K562 (cell line): ENCODE data around the gene TOP3A. TPM values are rescaled to one million over a fixed set of nuclear protein-coding genes. Genes with fewer than 3 reads are reported as not detected.

ENCODE experiments used
- ATF1 ChIP-seq, 2 experiments: fragments of 450-650 bp in 1 of 2; IDR thresholded peaks; 2 replicates each; pipeline ENCODE4 v1.6.1; 2016; ENCODE audit warnings: missing compliant biosample characterization in 1 of 2, missing genetic modification characterization in 1 of 2
- CBFB ChIP-seq: sonication (generic); formaldehyde crosslinking; IDR thresholded peaks from 2 replicates; pipeline ENCODE4 v1.4.0; 2020; ENCODE audit warnings: mild to moderate bottlenecking, missing genetic modification reagents
- DACH1 ChIP-seq: fragments of 450-650 bp; IDR thresholded peaks from 2 replicates; pipeline ENCODE4 v1.6.1; 2018; ENCODE audit not compliant: partially characterized antibody
- EHMT2 ChIP-seq: fragments of 450-650 bp; IDR thresholded peaks from 2 replicates; pipeline ENCODE4 v1.6.1; 2018; ENCODE audit warnings: antibody characterized with exemption
- ESRRA ChIP-seq: fragments of 450-650 bp; IDR thresholded peaks from 2 replicates; pipeline ENCODE4 v1.6.1; 2014; ENCODE audit warnings: low read depth, mild to moderate bottlenecking, moderate library complexity, borderline replicate concordance
- HEY1 ChIP-seq: fragments of 250-450 bp; sonication (Bioruptor Pico); IDR thresholded peaks from 2 replicates; pipeline ENCODE4 v1.5.0; 2020; ENCODE audit warnings: mild to moderate bottlenecking, moderate library complexity, borderline replicate concordance
- HLTF ChIP-seq: fragments of 450-650 bp; IDR thresholded peaks from 2 replicates; pipeline ENCODE4 v1.6.1; 2016
- KLF13 ChIP-seq: fragments of 450-650 bp; IDR thresholded peaks from 2 replicates; pipeline ENCODE4 v1.6.1; 2016; ENCODE audit warnings: missing genetic modification characterization, low read depth, mild to moderate bottlenecking, missing compliant biosample characterization, moderate library complexity, borderline replicate concordance
- MTA1 ChIP-seq: fragments of 450-650 bp; IDR thresholded peaks from 2 replicates; pipeline ENCODE4 v1.6.1; 2017; ENCODE audit warnings: borderline replicate concordance
- NR2C1 ChIP-seq, 2 experiments: fragments of 450-650 bp; IDR thresholded peaks; 2 replicates each; pipeline ENCODE4 v1.6.1; 2017; ENCODE audit warnings: mild to moderate bottlenecking in 2 of 2, antibody characterized with exemption in 1 of 2, inconsistent platforms in 1 of 2, missing compliant biosample characterization in 1 of 2, missing genetic modification characterization in 1 of 2
- PHB ChIP-seq: fragments of 250-450 bp; sonication (Bioruptor Pico); IDR thresholded peaks from 2 replicates; pipeline ENCODE4 v1.5.0; 2021
- POLR2AphosphoS5 ChIP-seq: IDR thresholded peaks from 2 replicates; pipeline ENCODE4 v1.6.1; 2011; ENCODE audit warnings: mild to moderate bottlenecking, low read depth, low read length, moderate library complexity; ENCODE audit not compliant: control insufficient read depth, insufficient read depth
- RUNX1 ChIP-seq: sonication (generic); IDR thresholded peaks from 2 replicates; pipeline ENCODE4 v1.6.1; 2016; ENCODE audit warnings: antibody characterized with exemption, low read depth
- TARDBP ChIP-seq: fragments of 450-650 bp; IDR thresholded peaks from 2 replicates; pipeline ENCODE4 v1.6.1; 2016
- TRIM28 ChIP-seq: fragments of 450-650 bp; IDR thresholded peaks from 2 replicates; pipeline ENCODE4 v1.6.1; 2017
- TSC22D4 ChIP-seq: fragments of 450-650 bp; IDR thresholded peaks from 2 replicates; pipeline ENCODE4 v1.6.1; 2016; ENCODE audit warnings: missing genetic modification characterization, missing biosample characterization, control low read depth
- ZNF121 ChIP-seq: sonication (generic); formaldehyde crosslinking; conservative IDR thresholded peaks from 2 replicates; pipeline ENCODE4 v1.8.0; 2022; ENCODE audit warnings: missing genetic modification reagents
- ZNF324 ChIP-seq: fragments of 250-450 bp; sonication (Bioruptor Pico); IDR thresholded peaks from 2 replicates; pipeline ENCODE4 v1.4.0; 2020; ENCODE audit warnings: mild to moderate bottlenecking
- polyA plus RNA-seq, 8 experiments: library from polyadenylated mRNA; depleted of rRNA in 4 of 8; stranded (reverse) in 5 of 8; unstranded in 3 of 8; fragments of >200 nt; fragmentation: Nextera tagmentation in 2 of 8; fragmentation: Illumina TruSeq in 1 of 8; extraction: Ambion mirVana in 2 of 8; extraction: Trizol in 1 of 8; gene quantifications; 2 replicates each; pipeline versions ENCODE4 v1.2.1 to v1.2.3, GENCODE V29; 2011 to 2014; ENCODE audit warnings: inconsistent platforms in 1 of 8, missing spikeins in 1 of 8
- total RNA-seq, 7 experiments: library from RNA; depleted of rRNA in 6 of 7; stranded (reverse); fragments of >200 nt in 6 of 7; fragmentation: Illumina TruSeq in 2 of 7; extraction: Trizol in 2 of 7; gene quantifications; 2 replicates each; pipeline versions ENCODE4 v1.2.1 to v1.2.3, GENCODE V29; 2011 to 2021; ENCODE audit warnings: low replicate concordance in 1 of 7
- TF ChIP-seq, protein P1 (sequence below): fragments of 250-450 bp; sonication (Bioruptor Pico); IDR thresholded peaks from 2 replicates; pipeline ENCODE4 v1.4.0; 2020; ENCODE audit warnings: mild to moderate bottlenecking, moderate library complexity, borderline replicate concordance
- TF ChIP-seq, protein P2 (sequence below): sonication (generic); formaldehyde crosslinking; IDR thresholded peaks from 2 replicates; pipeline ENCODE4 v1.8.0; 2022; ENCODE audit warnings: mild to moderate bottlenecking, low read depth, missing genetic modification reagents
- TF ChIP-seq, protein P3 (sequence below): fragments of 250-450 bp; sonication (Bioruptor Pico); IDR thresholded peaks from 2 replicates; pipeline ENCODE4 v1.4.0; 2020; ENCODE audit warnings: mild to moderate bottlenecking, moderate library complexity
- TF ChIP-seq, protein P4 (sequence below): fragments of 450-650 bp; IDR thresholded peaks from 2 replicates; pipeline ENCODE4 v1.6.1; 2016; ENCODE audit warnings: mild to moderate bottlenecking

Gene TOP3A
- total and polyA plus RNA-seq, 9 of the 15 experiments (the other 6 are each of a cell fraction or from before 2014, with no cell fraction given), result 5.2 to 49.7 (median 24.7) TPM

DNA sequence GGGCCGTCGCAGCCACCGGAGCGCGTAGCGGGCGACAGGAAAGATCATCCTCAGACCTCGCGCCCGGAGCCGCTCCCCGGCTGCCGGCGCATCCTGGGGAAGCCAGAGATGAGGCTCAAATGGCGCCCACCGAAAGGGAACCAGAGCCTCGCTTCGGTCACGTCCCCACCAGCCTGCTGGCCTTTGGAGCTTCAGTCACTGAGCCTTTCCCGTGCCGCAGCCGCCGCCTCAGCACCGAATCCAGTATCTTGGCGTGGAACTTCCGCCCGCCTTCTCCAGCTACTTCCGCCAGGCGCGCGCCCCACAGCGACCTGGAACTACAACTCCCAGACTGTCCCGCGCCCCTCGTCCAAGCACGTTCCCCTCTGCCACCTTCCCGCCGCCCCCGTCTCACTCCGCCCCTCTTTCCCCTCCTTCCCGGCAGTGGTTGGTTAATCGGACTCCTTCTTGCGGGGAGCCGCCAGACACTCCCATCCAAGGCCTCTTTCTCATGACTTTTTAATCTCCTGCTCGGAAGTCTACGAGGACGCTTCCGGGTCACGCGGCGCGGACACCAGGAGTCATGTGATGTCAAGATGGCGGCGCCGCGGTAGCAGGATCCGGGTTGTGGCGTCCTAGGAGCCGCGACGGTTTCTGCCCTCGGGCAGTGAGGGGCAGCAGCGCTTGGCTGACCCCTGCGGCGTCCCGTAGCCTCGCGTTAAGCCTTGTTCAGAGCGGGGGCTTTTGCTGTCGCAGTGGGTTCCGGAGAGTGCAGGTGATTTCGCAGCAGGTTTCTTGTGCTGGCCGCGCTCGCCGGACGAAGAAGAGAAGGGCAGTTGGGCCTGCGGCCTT is at the start of gene TOP3A, which contains the start of gene SMCR8 (continued):
- TF ChIP-seq POLR2AphosphoS5, result no peak
- TF ChIP-seq KLF13 (tag), result no peak
- TF ChIP-seq DACH1, result no peak
- TF ChIP-seq CBFB (CRISPR knock-in tag), result no peak
- no peak for TF ChIP-seq EHMT2
- TF ChIP-seq ZNF121 (CRISPR knock-in tag), result no peak
- TF ChIP-seq NR2C1 (IDR thresholded peaks at IDR 0.05), result peak; percentile 96
- TF ChIP-seq NR2C1 (tag; IDR thresholded peaks at IDR 0.05), result peak; percentile 97
- no peak for TF ChIP-seq HLTF
- TF ChIP-seq TSC22D4 (tag), result no peak
- TF ChIP-seq ESRRA, result no peak
- TF ChIP-seq, protein P1, sequence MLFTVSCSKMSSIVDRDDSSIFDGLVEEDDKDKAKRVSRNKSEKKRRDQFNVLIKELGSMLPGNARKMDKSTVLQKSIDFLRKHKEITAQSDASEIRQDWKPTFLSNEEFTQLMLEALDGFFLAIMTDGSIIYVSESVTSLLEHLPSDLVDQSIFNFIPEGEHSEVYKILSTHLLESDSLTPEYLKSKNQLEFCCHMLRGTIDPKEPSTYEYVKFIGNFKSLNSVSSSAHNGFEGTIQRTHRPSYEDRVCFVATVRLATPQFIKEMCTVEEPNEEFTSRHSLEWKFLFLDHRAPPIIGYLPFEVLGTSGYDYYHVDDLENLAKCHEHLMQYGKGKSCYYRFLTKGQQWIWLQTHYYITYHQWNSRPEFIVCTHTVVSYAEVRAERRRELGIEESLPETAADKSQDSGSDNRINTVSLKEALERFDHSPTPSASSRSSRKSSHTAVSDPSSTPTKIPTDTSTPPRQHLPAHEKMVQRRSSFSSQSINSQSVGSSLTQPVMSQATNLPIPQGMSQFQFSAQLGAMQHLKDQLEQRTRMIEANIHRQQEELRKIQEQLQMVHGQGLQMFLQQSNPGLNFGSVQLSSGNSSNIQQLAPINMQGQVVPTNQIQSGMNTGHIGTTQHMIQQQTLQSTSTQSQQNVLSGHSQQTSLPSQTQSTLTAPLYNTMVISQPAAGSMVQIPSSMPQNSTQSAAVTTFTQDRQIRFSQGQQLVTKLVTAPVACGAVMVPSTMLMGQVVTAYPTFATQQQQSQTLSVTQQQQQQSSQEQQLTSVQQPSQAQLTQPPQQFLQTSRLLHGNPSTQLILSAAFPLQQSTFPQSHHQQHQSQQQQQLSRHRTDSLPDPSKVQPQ (CRISPR knock-in tag), result no peak
- TF ChIP-seq RUNX1, result no peak
- TF ChIP-seq, protein P2, sequence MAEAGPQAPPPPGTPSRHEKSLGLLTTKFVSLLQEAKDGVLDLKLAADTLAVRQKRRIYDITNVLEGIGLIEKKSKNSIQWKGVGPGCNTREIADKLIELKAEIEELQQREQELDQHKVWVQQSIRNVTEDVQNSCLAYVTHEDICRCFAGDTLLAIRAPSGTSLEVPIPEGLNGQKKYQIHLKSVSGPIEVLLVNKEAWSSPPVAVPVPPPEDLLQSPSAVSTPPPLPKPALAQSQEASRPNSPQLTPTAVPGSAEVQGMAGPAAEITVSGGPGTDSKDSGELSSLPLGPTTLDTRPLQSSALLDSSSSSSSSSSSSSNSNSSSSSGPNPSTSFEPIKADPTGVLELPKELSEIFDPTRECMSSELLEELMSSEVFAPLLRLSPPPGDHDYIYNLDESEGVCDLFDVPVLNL (CRISPR knock-in tag), result no peak
- no peak for TF ChIP-seq ZNF324 (CRISPR knock-in tag)
- TF ChIP-seq, protein P3, sequence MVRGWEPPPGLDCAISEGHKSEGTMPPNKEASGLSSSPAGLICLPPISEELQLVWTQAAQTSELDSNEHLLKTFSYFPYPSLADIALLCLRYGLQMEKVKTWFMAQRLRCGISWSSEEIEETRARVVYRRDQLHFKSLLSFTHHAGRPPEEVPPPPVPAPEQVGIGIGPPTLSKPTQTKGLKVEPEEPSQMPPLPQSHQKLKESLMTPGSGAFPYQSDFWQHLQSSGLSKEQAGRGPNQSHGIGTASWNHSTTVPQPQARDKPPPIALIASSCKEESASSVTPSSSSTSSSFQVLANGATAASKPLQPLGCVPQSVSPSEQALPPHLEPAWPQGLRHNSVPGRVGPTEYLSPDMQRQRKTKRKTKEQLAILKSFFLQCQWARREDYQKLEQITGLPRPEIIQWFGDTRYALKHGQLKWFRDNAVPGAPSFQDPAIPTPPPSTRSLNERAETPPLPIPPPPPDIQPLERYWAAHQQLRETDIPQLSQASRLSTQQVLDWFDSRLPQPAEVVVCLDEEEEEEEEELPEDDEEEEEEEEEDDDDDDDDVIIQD (CRISPR knock-in tag), result no peak
- TF ChIP-seq, protein P4, sequence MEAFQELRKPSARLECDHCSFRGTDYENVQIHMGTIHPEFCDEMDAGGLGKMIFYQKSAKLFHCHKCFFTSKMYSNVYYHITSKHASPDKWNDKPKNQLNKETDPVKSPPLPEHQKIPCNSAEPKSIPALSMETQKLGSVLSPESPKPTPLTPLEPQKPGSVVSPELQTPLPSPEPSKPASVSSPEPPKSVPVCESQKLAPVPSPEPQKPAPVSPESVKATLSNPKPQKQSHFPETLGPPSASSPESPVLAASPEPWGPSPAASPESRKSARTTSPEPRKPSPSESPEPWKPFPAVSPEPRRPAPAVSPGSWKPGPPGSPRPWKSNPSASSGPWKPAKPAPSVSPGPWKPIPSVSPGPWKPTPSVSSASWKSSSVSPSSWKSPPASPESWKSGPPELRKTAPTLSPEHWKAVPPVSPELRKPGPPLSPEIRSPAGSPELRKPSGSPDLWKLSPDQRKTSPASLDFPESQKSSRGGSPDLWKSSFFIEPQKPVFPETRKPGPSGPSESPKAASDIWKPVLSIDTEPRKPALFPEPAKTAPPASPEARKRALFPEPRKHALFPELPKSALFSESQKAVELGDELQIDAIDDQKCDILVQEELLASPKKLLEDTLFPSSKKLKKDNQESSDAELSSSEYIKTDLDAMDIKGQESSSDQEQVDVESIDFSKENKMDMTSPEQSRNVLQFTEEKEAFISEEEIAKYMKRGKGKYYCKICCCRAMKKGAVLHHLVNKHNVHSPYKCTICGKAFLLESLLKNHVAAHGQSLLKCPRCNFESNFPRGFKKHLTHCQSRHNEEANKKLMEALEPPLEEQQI, result no peak
- TF ChIP-seq MTA1, result peak; percentile 84
- TF ChIP-seq PHB (CRISPR knock-in tag), result no peak
- no peak for TF ChIP-seq HEY1
- TF ChIP-seq TRIM28, result no peak
- peak; percentile 59 for TF ChIP-seq ATF1 (CRISPR knock-in tag; IDR thresholded peaks at IDR 0.05)
- peak; percentile 80 for TF ChIP-seq ATF1 (tag; IDR thresholded peaks at IDR 0.05)
- no peak for TF ChIP-seq TARDBP
